Spleen (tissue), 11 donors: ENCODE results near the gene CNN2. TPM values are rescaled to one million over a fixed set of nuclear protein-coding genes. Genes with fewer than 3 reads are reported as not detected.
A peak's percentile ranks its signal among the peaks of the same experiment; 100 is the strongest.

Experiments used
- DNase-seq: peaks from one replicate; pipeline ENCODE4 v3.0.0-alpha.2; 2020
- H3K27ac ChIP-seq, 8 donors: fragments of 200-600 bp; sonication (generic) in 7 of 8; 1 replicate in 4 of 8; 2 replicates in 4 of 8; pipeline versions ENCODE4 v1.5.0 to v1.8.0; 2016 to 2021; ENCODE audit warnings: inconsistent platforms in 4 of 8, mild to moderate bottlenecking in 4 of 8, moderate library complexity in 1 of 8
- H3K27me3 ChIP-seq, 7 donors: fragments of 200-600 bp; sonication (generic) in 6 of 7; replicated peaks in 1 of 7; 1 replicate in 4 of 7; 2 replicates in 3 of 7; pipeline versions ENCODE4 v1.5.0 to v1.8.0; 2016 to 2021; ENCODE audit warnings: inconsistent platforms in 3 of 7, mild to moderate bottlenecking in 1 of 7
- H3K36me3 ChIP-seq, 6 donors: fragments of 200-600 bp; sonication (generic) in 5 of 6; 1 replicate in 4 of 6; 2 replicates in 2 of 6; pipeline versions ENCODE4 v1.5.0 to v1.8.0; 2016 to 2021; ENCODE audit warnings: inconsistent platforms in 2 of 6
- H3K4me1 ChIP-seq, 6 donors: fragments of 200-600 bp; sonication (generic) in 5 of 6; 1 replicate in 3 of 6; 2 replicates in 3 of 6; pipeline versions ENCODE4 v1.5.0 to v1.8.0; 2016 to 2021; ENCODE audit warnings: inconsistent platforms in 3 of 6
- H3K4me3 ChIP-seq, 8 donors: fragments of 200-600 bp; sonication (generic) in 7 of 8; 1 replicate in 4 of 8; 2 replicates in 4 of 8; pipeline versions ENCODE4 v1.5.0 to v1.8.0; 2016 to 2021; ENCODE audit warnings: inconsistent platforms in 4 of 8, mild to moderate bottlenecking in 4 of 8, moderate library complexity in 2 of 8
- H3K9me3 ChIP-seq, 8 donors: fragments of 200-600 bp; sonication (generic) in 7 of 8; 1 replicate in 4 of 8; 2 replicates in 4 of 8; pipeline versions ENCODE4 v1.5.0 to v1.8.0; 2016 to 2021; ENCODE audit warnings: inconsistent platforms in 4 of 8
- CTCF ChIP-seq, 11 experiments: fragments of 200-600 bp in 7 of 11; fragments of 450-650 bp in 4 of 11; sonication (generic) in 4 of 11; IDR thresholded peaks in 8 of 11; conservative IDR thresholded peaks in 3 of 11; 1 replicate in 7 of 11; 2 replicates in 4 of 11; pipeline versions ENCODE4 v1.4.0 to v1.8.0; 2016 to 2021; ENCODE audit warnings: antibody characterized with exemption in 11 of 11, inconsistent platforms in 4 of 11, mild to moderate bottlenecking in 1 of 11
- POLR2A ChIP-seq, 3 donors: fragments of 450-650 bp; IDR thresholded peaks; one replicate each; pipeline ENCODE4 v1.5.1; 2017; ENCODE audit warnings: antibody characterized with exemption in 3 of 3, mild to moderate bottlenecking in 1 of 3
- POLR2AphosphoS5 ChIP-seq, 3 donors: sonication (generic); formaldehyde crosslinking; IDR thresholded peaks; one replicate each; pipeline ENCODE4 v1.5.1; 2017; ENCODE audit warnings: antibody characterized with exemption in 3 of 3
- WGBS, 5 donors: extraction: QIAGEN DNeasy Blood & Tissue Kit in 3 of 5; methylation state at CpG; one replicate each; pipeline versions ENCODE4 v1.1.5 to v1.1.7; 2013 to 2018; 5-methylcytosine and 5-hydroxymethylcytosine counted together
- intact Hi-C: fragments of 100-400 bp; cut with DNase I; formaldehyde crosslinking; loops from one replicate; pipeline ENCODE4 v1.15.0; 2023; ENCODE audit warnings: low total_unique reads
- polyA plus RNA-seq, 3 donors: library from polyadenylated mRNA; stranded (reverse); fragments of 200-250 nt; gene quantifications; one replicate each; pipeline ENCODE4 v1.2.1, GENCODE V29; 2013
- total RNA-seq, 7 donors: library from RNA; depleted of rRNA in 3 of 7; stranded (reverse); fragments of >200 nt in 3 of 7; fragmentation: NEBNext Ultra II Directional in 4 of 7; extraction: Animal tissue kit (Norgen Biotek cat#: 25700) in 4 of 7; gene quantifications; one replicate each; pipeline versions ENCODE4 v1.1.0 to v1.2.1, GENCODE V29; 2016 to 2021
- donor health status: healthy with polysubstance abuse.
- donor health status: DM: no; HTN: no; CAD: no; lungs with moderate emphysema.
- donor health status: DM: no; HTN: no; CAD: no.
- donor health status: Bipolar disorder and iron deficiency.
- donor health status: healthy.
- donor health status: DM: no; HTN: no; CAD: no.
- donor health status: DM: yes; HTN: yes; CAD: no.

The CNN2 gene
- total and polyA plus RNA-seq, 10 donors: 102 to 296 (median 188) TPM

GRCh38 chr19:1017906-1018305, 8.5 kb upstream of the CNN2 start:
- WGBS, 5 donors: 81 to 94% (median 89%) methylated on average over 3 to 9 of the region's 9 CpGs
- Histone ChIP-seq H3K27me3 (no peaks in the 10 kb centered on the region), H3K4me1 (peaks cover 58 to 94% (median 84%) of the 10 kb centered on the region in 6 donors), H3K9me3 (no peaks in the 10 kb centered on the region), H3K27ac (peak overlapping the region in 6 of 8 donors; percentile 64 to 98 (median 96)), H3K4me3 (peak overlapping the region in 2 of 8 donors; percentile 4 to 81), H3K36me3 (peaks cover 0 to 55% (median 21%) of the 10 kb centered on the region in 6 donors)
- no peak for TF ChIP-seq POLR2A (IDR thresholded peaks at IDR 0.05)
- TF ChIP-seq POLR2AphosphoS5 (IDR thresholded peaks at IDR 0.05): no peak
- no peak for TF ChIP-seq CTCF (IDR thresholded peaks at IDR 0.05 in 8 of 11, conservative IDR thresholded peaks at IDR 0.05 in 3 of 11)
- intact Hi-C loops: no loop called here
- DNase-seq: peak; percentile 81

GRCh38 chr19:1018393-1018792, 8.0 kb upstream of the CNN2 start:
- intact Hi-C loops: no loop called here
- Histone ChIP-seq H3K27ac (peak overlapping the region in 6 of 8 donors; percentile 64 to 98 (median 96)), H3K9me3 (no peaks in the 10 kb centered on the region), H3K27me3 (no peaks in the 10 kb centered on the region), H3K4me1 (peaks cover 58 to 94% (median 84%) of the 10 kb centered on the region in 6 donors), H3K4me3 (peak overlapping the region in 2 of 8 donors; percentile 8 to 81), H3K36me3 (peaks cover 0 to 50% (median 16%) of the 10 kb centered on the region in 6 donors)
- TF ChIP-seq POLR2AphosphoS5 (IDR thresholded peaks at IDR 0.05): no peak
- TF ChIP-seq POLR2A (IDR thresholded peaks at IDR 0.05): no peak
- no peak for TF ChIP-seq CTCF (IDR thresholded peaks at IDR 0.05 in 8 of 11, conservative IDR thresholded peaks at IDR 0.05 in 3 of 11)
- DNase-seq: no peak
- 40 to 77% (median 60%) methylated on average over 2 to 5 of the region's 5 CpGs for WGBS, 5 donors

DNA sequence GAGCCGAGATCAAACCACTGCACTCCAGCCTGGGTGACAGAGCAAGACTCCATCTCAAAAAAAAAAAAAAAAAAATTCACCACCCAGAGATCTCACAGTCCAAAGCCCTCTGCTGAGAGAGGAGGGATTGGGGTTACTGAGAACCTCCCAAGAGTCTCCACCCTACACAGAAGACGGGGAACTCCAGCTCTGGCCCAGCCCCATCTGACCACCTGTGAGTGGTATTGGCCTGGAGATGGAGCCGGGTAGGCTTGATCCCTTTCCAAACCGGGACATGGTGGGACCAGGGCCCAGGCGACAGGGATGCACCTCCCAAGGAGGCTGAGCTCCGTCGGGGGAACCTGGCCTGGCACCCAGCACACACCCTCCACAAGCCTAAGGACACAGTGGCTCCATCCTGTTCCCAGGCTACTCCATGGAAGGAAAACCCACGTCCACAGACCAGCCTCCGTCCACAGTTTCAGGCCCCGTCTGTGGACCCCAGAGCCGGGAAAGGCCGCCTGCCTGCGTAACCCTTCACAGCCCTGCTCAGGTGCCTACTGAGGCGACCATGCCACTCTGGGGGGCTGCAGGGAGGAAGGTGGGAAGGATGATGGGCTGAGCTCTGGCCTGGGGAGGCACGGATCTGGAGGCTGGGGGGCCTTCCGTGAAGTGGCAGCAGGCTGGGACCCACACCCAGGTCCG, 7.3 kb upstream of the CNN2 start:
- Histone ChIP-seq H3K36me3 (peaks cover 0 to 43% (median 9%) of the 10 kb centered on the region in 6 donors), H3K27me3 (no peaks in the 10 kb centered on the region), H3K9me3 (no peaks in the 10 kb centered on the region), H3K27ac (peak overlapping the region in 6 of 8 donors; percentile 93 to 98 (median 96)), H3K4me3 (peak overlapping the region; percentile 61 to 91 (median 82)), H3K4me1 (peaks cover 58 to 92% (median 80%) of the 10 kb centered on the region in 6 donors)
- 56 to 75% (median 69%) methylated on average over 11 to 17 of the region's 17 CpGs for WGBS, 5 donors
- peak in 1 of 3 donors; percentile 20 for TF ChIP-seq POLR2AphosphoS5 (IDR thresholded peaks at IDR 0.05)
- no peak for TF ChIP-seq CTCF (IDR thresholded peaks at IDR 0.05 in 8 of 11, conservative IDR thresholded peaks at IDR 0.05 in 3 of 11)
- DNase-seq: peak; percentile 78
- intact Hi-C loops: no loop called here

GRCh38 chr19:1019616-1019961, 6.8 kb upstream of the CNN2 start:
- peaks cover 0 to 38% (median 5%) of the 10 kb centered on the region in 6 donors for H3K36me3 ChIP-seq
- WGBS, 5 donors: 40 to 68% (median 65%) methylated on average over 1 to 18 of the region's 18 CpGs
- H3K27ac ChIP-seq: peak overlapping the region in 6 of 8 donors; percentile 93 to 98 (median 96)
- no peaks in the 10 kb centered on the region for H3K27me3 ChIP-seq
- TF ChIP-seq POLR2AphosphoS5 (IDR thresholded peaks at IDR 0.05) (peak in 1 of 3 donors; percentile 1), CTCF (IDR thresholded peaks at IDR 0.05 in 8 of 11, conservative IDR thresholded peaks at IDR 0.05 in 3 of 11) (no peak)
- H3K9me3 ChIP-seq: no peaks in the 10 kb centered on the region
- DNase-seq: peak; percentile 86
- peak overlapping the region; percentile 61 to 91 (median 82) for H3K4me3 ChIP-seq
- H3K4me1 ChIP-seq: peaks cover 55 to 87% (median 75%) of the 10 kb centered on the region in 6 donors
- intact Hi-C loops: no loop called here
